Common myeloid progenitor, CD34-positive (primary cell): ENCODE data around the gene UQCC2.

Source experiments
- CTCF ChIA-PET: fragments of 350-600 bp; sonication (Branson Sonifier 250); formaldehyde crosslinking; loops from one replicate; lab custom pipeline; 2021; ENCODE audit warnings: antibody characterized with exemption; lab: Charles Lee
- POLR2A ChIA-PET: fragments of 350-600 bp; sonication (Branson Sonifier 250); formaldehyde crosslinking; loops from one replicate; lab custom pipeline; 2021; ENCODE audit warnings: antibody characterized with exemption; lab: Charles Lee
- DNase-seq, 3 donors: peaks; one replicate each; pipeline versions ENCODE4 v3.0.0 to v3.0.0-alpha.2; 2013
- H3K27ac ChIP-seq, 2 experiments: 1 replicate in 1 of 2; 2 replicates in 1 of 2; pipeline ENCODE4 v1.7.0; 2013; ENCODE audit warnings: inconsistent platforms in 2 of 2, low read length in 2 of 2, mild to moderate bottlenecking in 2 of 2, low read depth in 1 of 2, moderate library complexity in 1 of 2; ENCODE audit not compliant: severe bottlenecking in 2 of 2, insufficient read depth in 1 of 2, poor library complexity in 1 of 2
- H3K27me3 ChIP-seq, 5 experiments: replicated peaks in 2 of 5; 1 replicate in 3 of 5; 2 replicates in 2 of 5; pipeline versions ENCODE4 v1.6.1 to v1.7.0; 2013; ENCODE audit warnings: low read length in 4 of 5, mild to moderate bottlenecking in 2 of 5, moderate library complexity in 2 of 5, inconsistent platforms in 1 of 5; ENCODE audit not compliant: insufficient read depth in 5 of 5, control insufficient read depth in 4 of 5
- H3K36me3 ChIP-seq, 4 experiments: 1 replicate in 2 of 4; 2 replicates in 2 of 4; pipeline versions ENCODE4 v1.6.1 to v1.7.0; 2013; ENCODE audit warnings: low read length in 3 of 4, control low read depth in 1 of 4, mild to moderate bottlenecking in 1 of 4; ENCODE audit not compliant: control insufficient read depth in 4 of 4, insufficient read depth in 4 of 4
- H3K4me1 ChIP-seq, 4 experiments: 1 replicate in 3 of 4; 2 replicates in 1 of 4; pipeline versions ENCODE4 v1.6.1 to v1.7.1; 2013; ENCODE audit warnings: low read length in 3 of 4, mild to moderate bottlenecking in 3 of 4, control low read depth in 1 of 4, inconsistent platforms in 1 of 4, moderate library complexity in 1 of 4; ENCODE audit not compliant: control insufficient read depth in 4 of 4, insufficient read depth in 4 of 4; ENCODE audit errors: control extremely low read depth in 1 of 4
- H3K4me3 ChIP-seq, 7 experiments: 1 replicate in 4 of 7; 2 replicates in 3 of 7; pipeline versions ENCODE4 v1.5.1 to v1.7.0; 2013; ENCODE audit warnings: mild to moderate bottlenecking in 7 of 7, low read length in 6 of 7, moderate library complexity in 6 of 7, inconsistent platforms in 2 of 7, low read depth in 2 of 7, control low read depth in 1 of 7; ENCODE audit not compliant: insufficient read depth in 4 of 7, control insufficient read depth in 1 of 7; ENCODE audit errors: extremely low read depth in 1 of 7
- H3K9me3 ChIP-seq, 5 experiments: 1 replicate in 4 of 5; 2 replicates in 1 of 5; pipeline versions ENCODE4 v1.6.1 to v1.7.1; 2013; ENCODE audit warnings: low read length in 4 of 5, mild to moderate bottlenecking in 2 of 5, inconsistent platforms in 1 of 5, low read depth in 1 of 5, moderate library complexity in 1 of 5; ENCODE audit not compliant: control insufficient read depth in 4 of 5, insufficient read depth in 2 of 5; ENCODE audit errors: control extremely low read depth in 1 of 5
- WGBS: methylation state at CpG from one replicate; pipeline ENCODE4 v1.1.5; 2013; ENCODE audit not compliant: insufficient coverage; 5-methylcytosine and 5-hydroxymethylcytosine counted together

UQCC2 gene

DNA sequence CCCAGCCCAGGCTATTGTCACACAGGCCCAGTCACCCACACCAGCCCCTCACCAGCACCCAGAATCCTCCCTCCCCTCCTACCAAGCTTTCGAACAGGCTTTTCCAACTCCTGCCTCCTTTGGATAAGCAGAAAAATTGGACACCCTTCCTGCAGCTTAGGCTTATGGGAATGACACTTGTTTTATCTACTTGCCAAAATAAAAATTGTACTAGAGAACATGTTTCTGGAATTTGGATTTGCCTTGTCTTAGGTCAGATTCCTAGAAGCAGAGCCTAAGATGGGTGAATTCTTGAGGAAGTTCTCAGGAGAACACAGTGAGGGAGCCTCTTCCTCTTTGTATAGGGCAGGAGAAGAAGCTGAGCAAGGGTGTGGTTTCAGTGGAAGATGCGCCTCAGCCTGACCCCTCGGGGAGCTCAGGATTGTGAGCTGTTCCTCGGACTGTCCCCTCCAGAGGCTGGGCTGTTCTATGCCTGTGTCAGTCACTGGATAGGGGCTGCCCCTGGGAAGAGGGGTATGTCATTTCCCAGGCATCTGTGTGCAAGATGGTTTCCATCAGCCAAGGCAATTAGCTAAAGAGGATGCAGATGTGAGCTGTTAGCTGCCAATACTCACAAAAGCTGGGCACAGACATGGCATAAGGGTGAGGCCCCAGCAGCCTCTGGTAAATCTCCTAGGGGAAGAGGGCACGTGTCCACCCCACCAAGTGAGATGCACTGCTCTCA, 56.5 kb downstream of the UQCC2 start:
- peak in 1 of 3 donors; percentile 13 for DNase-seq
- 70% methylated on average over 5 of the region's 5 CpGs for WGBS
- H3K27ac ChIP-seq: no peak overlapping the region
- CTCF ChIA-PET: interaction anchor here (0.7 to 1.5 kb wide), 6 partner anchors 12 to 69 kb away, joined by 3 to 6 read pairs (median 3); no protein-coding TSS in a partner anchor
- H3K4me3 ChIP-seq: no peak overlapping the region
- H3K27me3 ChIP-seq: no peaks in the 10 kb centered on the region
- H3K36me3 ChIP-seq: no peaks in the 10 kb centered on the region
- POLR2A ChIA-PET: no interaction called here
- peaks cover 0 to 30% (median 8%) of the 10 kb centered on the region in 4 experiments for H3K4me1 ChIP-seq
- H3K9me3 ChIP-seq: no peaks in the 10 kb centered on the region

DNA sequence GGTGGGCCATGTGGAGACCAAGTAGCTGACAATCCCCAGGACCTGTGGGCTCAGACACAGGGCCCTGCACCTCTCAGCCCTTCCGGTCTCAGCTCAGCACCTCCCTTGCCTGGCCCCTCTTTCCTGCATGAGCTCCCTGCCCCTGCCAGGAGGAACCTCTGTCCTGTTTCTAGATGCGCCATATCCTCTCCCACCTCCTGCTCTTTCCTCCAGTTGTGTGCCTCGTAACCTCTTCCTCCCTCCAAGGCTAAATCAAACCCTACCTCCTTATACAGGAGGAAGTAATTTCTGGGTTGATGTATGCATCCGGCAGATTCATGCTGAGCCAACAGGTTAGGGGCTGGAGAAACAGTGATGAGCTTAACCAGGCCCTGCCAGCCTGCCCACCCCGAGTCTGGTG, 59.5 kb downstream of the UQCC2 start:
- DNase-seq: peak; percentile 12 to 67 (median 58)
- CTCF ChIA-PET: interaction anchor here (1.1 to 1.7 kb wide), 5 partner anchors 10 to 51 kb away, joined by 3 to 5 read pairs (median 4); no protein-coding TSS in a partner anchor
- POLR2A ChIA-PET: interaction anchor here (0.6 to 1.0 kb wide), 3 partner anchors 31 to 43 kb away, joined by 3 to 4 read pairs (median 4); partner anchors contain the start of gene ITPR3
- Histone ChIP-seq H3K36me3 (no peaks in the 10 kb centered on the region), H3K4me1 (peaks cover 0 to 25% (median 8%) of the 10 kb centered on the region in 4 experiments), H3K9me3 (no peaks in the 10 kb centered on the region), H3K27me3 (no peaks in the 10 kb centered on the region), H3K27ac (no peak overlapping the region), H3K4me3 (peak overlapping the region in 2 of 7 experiments; percentile 7 to 23)
- WGBS: 0% methylated on average over 1 of the region's 5 CpGs

DNA sequence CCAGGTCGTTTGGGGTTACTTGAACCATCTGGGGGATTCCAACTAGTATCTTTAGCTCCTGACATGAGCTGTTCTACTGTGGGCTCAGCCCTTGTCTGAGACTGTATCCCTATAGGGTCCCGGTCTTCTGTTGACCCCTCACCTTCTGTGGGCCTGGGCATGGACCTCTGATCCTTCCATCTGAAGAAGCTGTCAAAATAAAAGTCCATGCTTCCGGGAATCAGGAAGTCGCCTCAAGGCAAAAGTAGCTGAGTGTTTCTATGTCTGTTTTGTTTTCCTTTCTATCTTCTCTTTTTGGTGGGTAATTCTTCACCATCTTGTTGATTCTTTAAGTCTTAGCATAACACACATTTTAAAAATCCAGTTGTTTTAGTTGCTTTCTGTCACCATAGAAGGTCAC, 60.1 kb downstream of the UQCC2 start:
- H3K36me3 ChIP-seq: peaks cover 0 to 2% (median 0%) of the 10 kb centered on the region in 4 experiments
- 100% methylated on average over 2 of the region's 4 CpGs for WGBS
- H3K27ac ChIP-seq: no peak overlapping the region
- peaks cover 0 to 19% (median 8%) of the 10 kb centered on the region in 4 experiments for H3K4me1 ChIP-seq
- DNase-seq: no peak
- no peaks in the 10 kb centered on the region for H3K27me3 ChIP-seq
- no peak overlapping the region for H3K4me3 ChIP-seq
- H3K9me3 ChIP-seq: no peaks in the 10 kb centered on the region
- CTCF ChIA-PET: interaction anchor here (1.1 to 1.7 kb wide), 3 partner anchors 10 to 49 kb away, joined by 3 to 5 read pairs (median 4); no protein-coding TSS in a partner anchor
- POLR2A ChIA-PET: interaction anchor here (1.0 kb wide), 1 partner anchor 31 kb away, joined by 4 read pairs; the partner anchor contains the start of gene ITPR3
